Brain microvascular endothelial cell (primary cell): ENCODE data around the gene C20orf144.

Experiments
- DNase-seq: peaks from one replicate; pipeline ENCODE4 v3.0.0-alpha.2; 2020
- H3K27ac ChIP-seq: fragments of 250-450 bp; sonication (Bioruptor Pico); 2 replicates; pipeline ENCODE4 v1.5.1; 2020; ENCODE audit warnings: mild to moderate bottlenecking, moderate library complexity
- H3K27me3 ChIP-seq: fragments of 250-450 bp; sonication (Bioruptor Pico); replicated peaks from 2 replicates; pipeline ENCODE4 v1.5.1; 2020; ENCODE audit warnings: mild to moderate bottlenecking
- H3K36me3 ChIP-seq: fragments of 250-450 bp; sonication (Bioruptor Pico); replicated peaks from 2 replicates; pipeline ENCODE4 v1.5.1; 2020; ENCODE audit warnings: mild to moderate bottlenecking
- H3K4me3 ChIP-seq: 2 replicates; pipeline ENCODE4 v1.5.1; 2011; ENCODE audit warnings: low read depth, mild to moderate bottlenecking, control low read depth, low read length, moderate library complexity
- in situ Hi-C: cut with HindIII; loops from 2 replicates; pipeline ENCODE4 v1.10.0; 2017; ENCODE audit warnings: low sequenced_read_pairs, low pct_ligation_motif_present
- TF ChIP-seq, protein P1 (sequence below): IDR thresholded peaks from 2 replicates; pipeline ENCODE4 v1.5.1; 2011; ENCODE audit warnings: low read depth, mild to moderate bottlenecking, moderate library complexity, low read length, control low read depth, inconsistent platforms; ENCODE audit errors: missing control alignments

The C20orf144 gene

GRCh38 chr20:33668466-33669155 is 6.5 kb downstream of the C20orf144 start:
- Histone ChIP-seq H3K36me3 (no peaks in the 10 kb centered on the region), H3K27me3 (no peaks in the 10 kb centered on the region), H3K27ac (no peak overlapping the region), H3K4me3 (no peak overlapping the region)
- DNase-seq, result no peak
- in situ Hi-C loops, result no loop called here
- TF ChIP-seq, protein P1, sequence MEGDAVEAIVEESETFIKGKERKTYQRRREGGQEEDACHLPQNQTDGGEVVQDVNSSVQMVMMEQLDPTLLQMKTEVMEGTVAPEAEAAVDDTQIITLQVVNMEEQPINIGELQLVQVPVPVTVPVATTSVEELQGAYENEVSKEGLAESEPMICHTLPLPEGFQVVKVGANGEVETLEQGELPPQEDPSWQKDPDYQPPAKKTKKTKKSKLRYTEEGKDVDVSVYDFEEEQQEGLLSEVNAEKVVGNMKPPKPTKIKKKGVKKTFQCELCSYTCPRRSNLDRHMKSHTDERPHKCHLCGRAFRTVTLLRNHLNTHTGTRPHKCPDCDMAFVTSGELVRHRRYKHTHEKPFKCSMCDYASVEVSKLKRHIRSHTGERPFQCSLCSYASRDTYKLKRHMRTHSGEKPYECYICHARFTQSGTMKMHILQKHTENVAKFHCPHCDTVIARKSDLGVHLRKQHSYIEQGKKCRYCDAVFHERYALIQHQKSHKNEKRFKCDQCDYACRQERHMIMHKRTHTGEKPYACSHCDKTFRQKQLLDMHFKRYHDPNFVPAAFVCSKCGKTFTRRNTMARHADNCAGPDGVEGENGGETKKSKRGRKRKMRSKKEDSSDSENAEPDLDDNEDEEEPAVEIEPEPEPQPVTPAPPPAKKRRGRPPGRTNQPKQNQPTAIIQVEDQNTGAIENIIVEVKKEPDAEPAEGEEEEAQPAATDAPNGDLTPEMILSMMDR, result no peak

GRCh38 chr20:33669224-33669623 is 7.1 kb downstream of the C20orf144 start:
- H3K27me3 ChIP-seq, result no peaks in the 10 kb centered on the region
- in situ Hi-C loops, result no loop called here
- H3K4me3 ChIP-seq, result no peak overlapping the region
- TF ChIP-seq, protein P1, result no peak
- DNase-seq, result no peak
- no peaks in the 10 kb centered on the region for H3K36me3 ChIP-seq
- H3K27ac ChIP-seq, result no peak overlapping the region

DNA sequence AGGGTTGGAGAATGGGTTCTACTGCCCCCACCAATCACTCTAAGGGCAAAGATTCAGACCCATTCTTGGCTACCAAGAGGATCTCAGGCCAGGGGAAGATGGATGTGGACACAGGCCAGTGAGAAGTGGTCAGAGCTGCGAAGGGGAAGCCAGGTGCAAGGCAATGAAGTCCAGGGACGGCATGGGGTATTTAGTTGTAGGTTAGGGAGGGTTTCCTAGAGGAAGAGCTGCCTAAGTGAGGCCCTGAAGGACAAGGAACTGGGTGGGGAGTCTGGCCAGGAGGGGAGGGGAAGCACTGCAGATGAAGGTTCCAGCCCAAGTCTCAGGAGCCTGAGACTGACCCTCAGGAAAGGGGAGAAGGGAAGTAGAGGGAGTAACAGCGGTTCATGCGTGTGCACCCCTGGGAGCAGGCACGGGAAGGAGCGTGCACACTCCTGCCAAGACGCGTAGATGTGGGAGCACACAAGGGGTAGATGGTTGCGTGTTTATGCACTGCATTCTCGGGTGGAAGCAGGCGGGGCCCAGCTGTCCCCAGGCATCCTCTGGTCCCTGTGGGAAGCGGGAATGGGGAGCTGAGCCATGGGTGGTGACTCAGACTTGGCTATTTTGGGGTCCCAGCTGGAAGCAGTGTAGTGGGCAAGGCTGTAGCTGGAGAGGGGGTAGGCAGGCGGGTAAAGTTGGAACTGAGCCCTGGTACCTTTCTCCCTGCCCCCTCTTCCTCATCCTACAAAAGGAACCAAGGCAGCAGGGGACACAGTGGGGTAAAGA is 7.9 kb downstream of the C20orf144 start:
- in situ Hi-C loops, result no loop called here
- Histone ChIP-seq H3K27me3 (no peaks in the 10 kb centered on the region), H3K27ac (no peak overlapping the region), H3K4me3 (no peak overlapping the region), H3K36me3 (no peaks in the 10 kb centered on the region)
- TF ChIP-seq, protein P1, result no peak
- DNase-seq, result no peak

DNA sequence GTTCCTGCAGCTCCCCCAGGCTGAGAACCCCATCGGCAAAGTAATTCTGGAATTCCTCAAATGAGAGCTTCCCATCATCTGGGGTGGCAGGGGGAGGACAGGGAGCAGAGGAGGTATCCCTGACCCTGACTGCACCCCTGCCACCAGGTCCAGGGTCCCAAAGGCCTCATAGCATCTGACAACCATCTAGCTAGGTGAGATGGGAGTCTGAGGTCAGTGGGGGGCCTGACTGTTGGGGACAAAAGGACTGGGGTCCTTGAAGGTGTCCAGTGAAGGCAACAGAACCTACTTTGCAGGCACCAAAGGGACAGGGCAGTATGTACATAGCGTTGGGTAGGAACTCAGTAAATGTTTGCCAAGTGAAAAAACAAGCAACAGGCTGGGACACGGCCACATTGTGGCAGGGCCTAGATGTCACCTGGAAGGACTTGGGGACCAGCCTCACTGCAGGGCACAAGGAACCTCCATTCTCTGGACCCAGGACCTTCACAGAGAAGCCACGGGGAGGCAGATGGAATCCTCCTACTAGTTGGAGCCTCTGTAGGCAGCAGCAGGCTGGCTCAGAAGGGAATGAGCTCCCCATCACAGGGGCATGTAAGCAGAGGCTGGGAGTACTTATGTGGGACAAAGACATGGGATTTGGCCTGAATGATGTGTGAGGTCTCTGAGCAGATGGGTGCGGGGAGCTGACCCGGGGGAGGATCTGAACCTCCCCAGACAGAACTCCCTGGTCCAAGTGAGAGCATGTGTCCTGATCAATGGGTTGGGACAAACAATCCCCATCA is 8.8 kb downstream of the C20orf144 start:
- TF ChIP-seq, protein P1, result no peak
- H3K36me3 ChIP-seq, result no peaks in the 10 kb centered on the region
- in situ Hi-C loops, result no loop called here

GRCh38 chr20:33671573-33672288 is 9.6 kb downstream of the C20orf144 start:
- no peaks in the 10 kb centered on the region for H3K36me3 ChIP-seq
- TF ChIP-seq, protein P1, result no peak
- in situ Hi-C loops, result no loop called here

More for the DNA sequence above, 8.8 kb downstream of the C20orf144 start:
- Histone ChIP-seq H3K27ac (no peak overlapping the region), H3K4me3 (no peak overlapping the region), H3K27me3 (no peaks in the 10 kb centered on the region)
- DNase-seq, result no peak

More at GRCh38 chr20:33671573-33672288, 9.6 kb downstream of the C20orf144 start:
- no peaks in the 10 kb centered on the region for H3K27me3 ChIP-seq
- DNase-seq, result no peak
- no peak overlapping the region for H3K4me3 ChIP-seq
- no peak overlapping the region for H3K27ac ChIP-seq
